ENCODE data around the gene VEZT. TPM values are rescaled to one million over a fixed set of nuclear protein-coding genes. Genes with fewer than 3 reads are reported as not detected.

Gene VEZT
- total and polyA plus RNA-seq, 9 of the 15 experiments (the other 6 are each of a cell fraction or from before 2014, with no cell fraction given) = 16.1 to 61.5 (median 32.6) TPM

- Histone ChIP-seq H3K9ac (ENCODE audit: insufficient read depth in 1 of 2, low read depth in 2 of 2, low read length in 2 of 2) (peak overlapping the region in 1 of 2 experiments; percentile 28; a peak in 1 of 4 replicates), H3K9me1 (ENCODE audit: control insufficient read depth, insufficient read depth, low read length) (no peaks in the 10 kb centered on the region), H2AFZ (ENCODE audit: low read depth, low read length) (no peak overlapping the region), H3K4me1 (replicated peaks in 1 of 2; ENCODE audit: control insufficient read depth in 2 of 2, insufficient read depth in 2 of 2, low read length in 2 of 2) (no peaks in the 10 kb centered on the region; a peak in 1 of 5 replicates), H3K27me3 (ENCODE audit: control insufficient read depth in 2 of 2, insufficient read depth in 2 of 2, low read length in 2 of 2) (peaks cover 29 to 37% of the 10 kb centered on the region in 2 experiments; a peak in 4 of 5 replicates), H3K79me2 (ENCODE audit: control insufficient read depth, insufficient read depth, low read length) (no peaks in the 10 kb centered on the region), H3K36me3 (ENCODE audit: control insufficient read depth, insufficient read depth, low read length) (no peaks in the 10 kb centered on the region), H3K4me3 (no peak overlapping the region), H3K27ac (ENCODE audit: extremely low read depth, low read depth, low read length) (no peak overlapping the region), H3K9me3 (replicated peaks; ENCODE audit: control insufficient read depth, insufficient read depth, low read depth, low read length) (no peaks in the 10 kb centered on the region), H4K20me1 (replicated peaks; ENCODE audit: control insufficient read depth, insufficient read depth, low read length) (no peaks in the 10 kb centered on the region), H3K4me2 (ENCODE audit: insufficient read depth, low read length) (no peak overlapping the region)
- 6% methylated on average over 6 of the region's 7 CpGs for WGBS (ENCODE audit: insufficient coverage, low coverage, missing lambda C conversion rate)
- no TSS peak for BruUV-seq (replicated peaks)
- ATAC-seq (no peak), FAIRE-seq (no peak), DNase-seq (ENCODE audit: extremely low read depth in 1 of 4, low spot score in 3 of 4) (no peak)
- TF ChIP-seq ZNF280B (CRISPR knock-in tag; IDR thresholded peaks at IDR 0.05) (no peak), OTX1 (CRISPR knock-in tag; IDR thresholded peaks at IDR 0.05) (no peak), PHB2 (IDR thresholded peaks at IDR 0.05; ENCODE audit: low read depth) (no peak), FOXP4 (CRISPR knock-in tag; IDR thresholded peaks at IDR 0.05; ENCODE audit: borderline replicate concordance) (no peak), POU5F1 (IDR thresholded peaks at IDR 0.05; ENCODE audit: borderline replicate concordance, low read depth, low read length, partially characterized antibody) (no peak), STAT5B (CRISPR knock-in tag; IDR thresholded peaks at IDR 0.05) (no peak), HOMEZ (CRISPR knock-in tag; IDR thresholded peaks at IDR 0.05) (no peak), EWSR1 (IDR thresholded peaks at IDR 0.05; ENCODE audit: borderline replicate concordance, low read depth, partially characterized antibody) (no peak), MED1 (CRISPR knock-in tag; IDR thresholded peaks at IDR 0.05; ENCODE audit: borderline replicate concordance) (no peak), RAD51 (IDR thresholded peaks at IDR 0.05; ENCODE audit: borderline replicate concordance, low read depth) (no peak), HNRNPUL1 (IDR thresholded peaks at IDR 0.05; ENCODE audit: low read length) (no peak), HNRNPH1 (optimal IDR thresholded peaks at IDR 0.05; ENCODE audit: low read depth, low read length) (no peak), KDM1A (IDR thresholded peaks at IDR 0.05) (no peak), EP300 (IDR thresholded peaks at IDR 0.05; ENCODE audit: low read length) (no peak), CHAMP1 (IDR thresholded peaks at IDR 0.05) (no peak), ZBTB1 (CRISPR knock-in tag; IDR thresholded peaks at IDR 0.05; ENCODE audit: borderline replicate concordance, low read depth) (no peak), NFE2 (IDR thresholded peaks at IDR 0.05; ENCODE audit: low read depth) (no peak)
- ChIA-PET POLR2A (no interaction called here), CTCF (ENCODE audit: low intra/inter-chr PET ratio) (no interaction called here)
- intact Hi-C loops (cut with micrococcal nuclease) (no loop called here), in situ Hi-C loops (cut with MboI) (no loop called here)
Measured at GRCh38 chr12:95349291-95349690, 131.7 kb downstream of the VEZT start.

Data from K562 (cell line).